Neural progenitor cell (in vitro differentiated cells): Measurements from ENCODE around the gene SLC27A5.
A peak's percentile ranks its signal among the peaks of the same experiment; 100 is the strongest.

Source experiments
- CTCF ChIP-seq: fragments of 200-600 bp; sonication (generic); IDR thresholded peaks from 2 replicates; pipeline ENCODE4 v1.5.1; 2017; ENCODE audit warnings: antibody characterized with exemption, mild to moderate bottlenecking
- EZH2phosphoT487 ChIP-seq: fragments of 200-600 bp; sonication (generic); IDR thresholded peaks from 2 replicates; pipeline ENCODE4 v1.6.1; 2017; ENCODE audit warnings: antibody characterized with exemption

GRCh38 chr19:58499021-58499927, 12.5 kb downstream of the SLC27A5 start:
- TF ChIP-seq CTCF (peak; percentile 50), EZH2phosphoT487 (no peak)
